Erythroblast (primary cell): Measurements from ENCODE around the gene CRACR2A.

Source experiments
- GATA1 ChIP-seq: IDR thresholded peaks from 2 replicates; pipeline ENCODE4 v1.6.1; 2011; ENCODE audit warnings: low read depth, mild to moderate bottlenecking, control low read depth, low read length, moderate library complexity
- POLR2A ChIP-seq: IDR thresholded peaks from 2 replicates; pipeline ENCODE4 v1.6.1; 2011; ENCODE audit warnings: mild to moderate bottlenecking, low read length

GRCh38 chr12:3747543-3747942 is 5.4 kb downstream of the CRACR2A start:
- TF ChIP-seq POLR2A, result no peak
- no peak for TF ChIP-seq GATA1
